ENCODE data around the gene CELA2A. TPM values are rescaled to one million over a fixed set of nuclear protein-coding genes. Genes with fewer than 3 reads are reported as not detected.
"Not testable (repeated sequence)": the region's sequence is repeated elsewhere in the genome, so short reads cannot be mapped to it uniquely, and the experiment has no call there.

CELA2A gene
- total RNA-seq, 1 donor from 2014 or later: not detected

GRCh38 chr1:15493869-15494390, 37.4 kb downstream of the CELA2A start:
- no peak for DNase-seq (ENCODE audit: low spot score)

- no peak for DNase-seq (ENCODE audit: low spot score)
These were observed 43.9 kb downstream of the CELA2A start for GRCh38 chr1:15500184-15501178.

- DNase-seq (ENCODE audit: low spot score): no peak
These were observed 44.9 kb downstream of the CELA2A start for GRCh38 chr1:15501208-15502032.

GRCh38 chr1:15504436-15504835, 47.9 kb downstream of the CELA2A start:
- DNase-seq (ENCODE audit: low spot score): no peak

- no peak for DNase-seq (ENCODE audit: low spot score)
These were observed 50.3 kb downstream of the CELA2A start for GRCh38 chr1:15506831-15507230.

- DNase-seq (ENCODE audit: low spot score): no peak
These were observed 50.7 kb downstream of the CELA2A start for GRCh38 chr1:15507278-15507677.

- no peak for DNase-seq (ENCODE audit: low spot score)
These were observed 52.4 kb downstream of the CELA2A start for GRCh38 chr1:15508700-15509487.

- no peak for DNase-seq (ENCODE audit: low spot score)
These were observed 53.1 kb downstream of the CELA2A start for GRCh38 chr1:15509586-15509985.

- DNase-seq (ENCODE audit: low spot score): no peak
These were observed 54.3 kb downstream of the CELA2A start for GRCh38 chr1:15510611-15511405.

- no peak for DNase-seq (ENCODE audit: low spot score)
These were observed 56.7 kb downstream of the CELA2A start for GRCh38 chr1:15513192-15513591.

- DNase-seq (ENCODE audit: low spot score): no peak
These were observed 57.4 kb downstream of the CELA2A start for GRCh38 chr1:15513919-15514318.

GRCh38 chr1:15514557-15514956, 58.0 kb downstream of the CELA2A start:
- DNase-seq (ENCODE audit: low spot score): not testable (repeated sequence)

- DNase-seq (ENCODE audit: low spot score): no peak
These were observed 58.6 kb downstream of the CELA2A start for GRCh38 chr1:15515022-15515663.

- DNase-seq (ENCODE audit: low spot score): no peak
These were observed 63.1 kb downstream of the CELA2A start for GRCh38 chr1:15519625-15520024.

- not testable (repeated sequence) for DNase-seq (ENCODE audit: low spot score)
These were observed 64.8 kb downstream of the CELA2A start for GRCh38 chr1:15521206-15521906.
